Hepatocyte (in vitro differentiated cells): ENCODE data around the gene ZNF462.

Experiments
- CTCF ChIP-seq: fragments of 200-600 bp; sonication (generic); IDR thresholded peaks from 2 replicates; pipeline ENCODE4 v1.5.1; 2016; ENCODE audit warnings: antibody characterized with exemption, mild to moderate bottlenecking; ENCODE audit not compliant: poor library complexity
- EZH2 ChIP-seq: fragments of 200-600 bp; sonication (generic); IDR thresholded peaks from 2 replicates; pipeline ENCODE4 v1.6.1; 2016; ENCODE audit warnings: antibody characterized with exemption, mild to moderate bottlenecking, borderline replicate concordance
- EZH2phosphoT487 ChIP-seq: fragments of 200-600 bp; sonication (generic); IDR thresholded peaks from one replicate; pipeline ENCODE4 v1.6.1; 2018; ENCODE audit warnings: antibody characterized with exemption, mild to moderate bottlenecking, low read depth, moderate library complexity; ENCODE audit not compliant: unreplicated experiment, severe bottlenecking

GRCh38 chr9:106930477-106930876, 67.5 kb downstream of the ZNF462 start:
- TF ChIP-seq CTCF (no peak), EZH2 (no peak), EZH2phosphoT487 (no peak)
